ENCODE results near the gene DYNC1I1.

The DYNC1I1 gene

DNA sequence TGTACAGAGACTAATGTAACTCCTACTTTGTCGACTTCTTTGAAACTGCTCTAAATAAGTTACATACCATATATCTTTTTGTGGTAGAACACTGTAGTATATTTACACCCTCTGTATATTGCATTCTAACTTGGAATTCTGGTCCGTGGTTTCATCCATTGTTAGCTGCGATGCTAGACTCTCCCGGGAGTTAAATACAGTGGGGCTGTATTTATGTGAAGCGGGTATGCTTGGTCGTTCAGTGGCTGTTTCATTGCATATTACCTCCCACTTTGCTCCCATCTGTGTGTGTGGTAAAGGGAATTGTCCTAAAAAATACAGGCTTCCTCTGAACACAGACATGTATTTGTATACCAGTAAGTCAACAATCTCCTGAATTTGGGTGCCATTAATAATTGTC, 318.4 kb downstream of the DYNC1I1 start:
- DNase-seq: peak; percentile 89

DNA sequence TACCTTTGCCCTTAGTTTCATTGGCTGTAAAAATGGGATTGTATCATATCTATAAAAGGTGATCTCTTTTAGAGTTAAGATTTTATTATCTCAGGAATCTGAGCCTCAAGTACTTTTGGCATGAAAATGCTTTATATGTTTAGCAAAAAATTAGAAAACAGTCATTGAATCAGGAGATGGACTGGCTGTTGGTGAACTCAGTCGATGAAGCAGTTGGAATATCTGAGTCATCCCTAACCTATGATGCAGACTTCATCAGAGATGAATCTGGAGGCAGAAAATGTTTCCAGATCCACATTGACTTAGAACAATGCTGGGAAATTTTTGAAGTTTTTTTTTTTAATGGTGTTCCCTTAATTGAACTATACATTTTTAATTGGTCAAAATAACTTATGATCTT, 321.1 kb downstream of the DYNC1I1 start:
- no peak for DNase-seq

DNA sequence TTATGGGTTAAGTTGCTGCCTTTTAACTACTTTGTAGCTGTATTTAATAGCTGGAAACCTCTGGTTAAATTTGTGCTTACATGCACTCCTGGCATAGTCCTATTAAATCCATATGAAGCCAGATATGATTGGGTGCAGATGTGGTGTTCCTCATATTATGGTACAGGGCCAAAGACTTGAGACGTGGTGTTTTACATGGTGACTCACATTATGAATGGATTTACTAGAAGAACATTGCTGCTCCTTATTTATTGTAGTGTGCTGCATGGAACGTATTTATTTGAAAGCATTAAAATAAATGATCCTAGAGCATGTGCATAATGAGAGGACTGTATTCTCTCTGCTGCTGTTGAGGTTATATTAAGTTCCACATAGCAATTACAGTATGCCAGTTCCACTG, 325.5 kb downstream of the DYNC1I1 start:
- DNase-seq: no peak

DNA sequence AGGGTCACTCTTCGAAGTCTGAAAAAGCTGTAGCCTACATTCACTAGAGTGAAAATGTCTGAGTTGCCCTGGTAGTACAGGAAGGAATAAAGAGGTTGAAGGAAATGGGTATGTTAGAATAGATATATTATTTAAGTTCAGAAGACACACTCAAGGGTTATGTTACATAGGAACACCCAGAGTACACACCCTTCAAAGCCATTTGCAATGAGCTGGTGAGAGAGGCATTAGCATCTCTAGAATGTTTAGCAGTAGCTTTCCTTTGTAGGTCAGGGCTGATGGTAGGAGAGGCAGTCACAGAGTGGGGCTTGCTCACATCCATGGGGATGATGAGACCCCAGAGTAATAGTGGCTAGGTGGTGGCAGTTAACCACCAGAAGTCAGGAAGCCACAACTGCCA, 328.4 kb downstream of the DYNC1I1 start:
- DNase-seq: no peak

DNA sequence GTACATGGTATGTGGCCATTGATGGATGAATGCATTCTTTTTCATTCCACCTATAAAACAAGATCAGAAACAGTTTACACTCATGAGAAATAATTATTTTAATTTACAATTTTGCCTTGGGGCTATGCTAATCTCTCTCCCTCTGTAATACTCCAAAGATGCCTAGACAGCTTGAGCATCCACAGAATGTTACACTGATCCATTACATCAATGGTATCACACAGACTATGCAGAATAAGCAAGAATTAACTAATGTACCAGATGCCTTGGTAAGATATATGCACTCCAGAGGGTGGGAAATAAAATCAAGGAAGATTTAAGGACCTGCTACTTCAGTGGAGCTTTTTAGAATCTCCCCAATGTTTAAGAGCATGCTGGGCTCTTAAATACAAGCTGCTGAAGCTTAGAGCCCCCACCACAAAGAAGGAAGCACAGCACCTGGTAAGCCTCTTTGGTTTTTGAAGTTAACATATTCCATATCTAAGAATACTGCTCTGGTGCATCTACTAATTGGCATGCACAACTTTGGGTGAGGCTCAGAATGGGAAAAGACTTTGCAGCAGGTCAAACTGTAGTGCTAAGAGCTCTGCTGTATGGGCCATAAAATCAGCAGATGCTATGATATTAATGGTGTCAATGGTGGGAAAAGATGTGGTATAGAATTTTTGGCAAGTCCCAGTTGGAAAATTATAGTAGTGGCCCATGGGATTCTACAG, 329.9 kb downstream of the DYNC1I1 start:
- DNase-seq: no peak

DNA sequence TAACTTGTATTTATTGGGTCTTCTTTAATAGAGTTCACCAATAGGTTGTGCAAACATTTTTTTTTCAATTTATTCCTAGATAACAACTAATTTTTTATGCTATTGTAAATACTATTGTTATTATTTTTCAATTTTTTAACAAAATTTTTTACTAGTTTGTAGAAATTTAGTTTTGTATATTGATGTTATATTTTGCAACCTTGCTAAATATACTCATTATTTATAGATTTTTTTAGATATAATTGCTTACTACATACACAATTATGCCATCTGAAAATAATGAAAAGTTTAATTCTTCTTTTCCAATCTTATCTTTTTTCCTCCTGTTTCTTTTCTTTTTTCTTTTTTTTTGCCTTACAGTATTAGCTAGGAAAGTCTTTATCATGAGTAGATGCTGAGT, 332.6 kb downstream of the DYNC1I1 start:
- no peak for DNase-seq

DNA sequence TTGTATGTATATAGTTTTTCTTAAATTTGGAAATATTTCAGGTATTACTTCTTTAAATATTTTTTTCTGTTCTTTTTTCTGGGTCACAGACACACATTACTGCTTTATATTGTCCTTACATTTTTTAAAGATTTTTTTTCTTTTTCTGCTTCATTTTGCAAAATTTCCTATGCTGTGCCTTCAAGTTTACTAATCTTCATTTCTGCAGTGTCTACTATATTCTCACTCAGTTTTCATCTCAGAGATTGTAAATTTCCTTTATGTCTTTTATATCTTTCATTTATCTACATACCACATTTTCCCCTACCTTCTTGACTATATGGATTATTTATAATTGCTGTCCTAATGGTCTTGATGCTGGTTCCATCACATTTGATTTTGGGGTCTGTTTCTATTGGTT, 339.1 kb downstream of the DYNC1I1 start:
- DNase-seq: no peak

DNA sequence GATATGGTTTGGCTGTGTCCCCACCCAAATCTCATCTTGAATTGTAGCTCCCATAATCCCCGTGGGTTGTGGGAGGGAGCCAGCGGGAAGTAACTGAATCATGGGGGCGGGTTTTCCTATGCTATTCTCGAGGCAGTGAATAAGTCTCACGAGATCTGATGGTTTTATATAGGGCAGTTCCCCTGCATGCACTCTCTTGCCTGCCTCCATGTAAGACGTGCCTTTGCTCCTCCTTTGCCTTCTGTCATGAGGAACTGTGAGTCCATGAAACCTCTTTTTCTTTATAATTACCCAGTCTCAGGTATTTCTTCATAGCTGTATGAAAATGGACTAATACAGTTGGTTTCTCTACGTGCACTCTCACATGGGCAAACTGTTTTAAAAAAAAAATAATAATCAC, 341.8 kb downstream of the DYNC1I1 start:
- no peak for DNase-seq

DNA sequence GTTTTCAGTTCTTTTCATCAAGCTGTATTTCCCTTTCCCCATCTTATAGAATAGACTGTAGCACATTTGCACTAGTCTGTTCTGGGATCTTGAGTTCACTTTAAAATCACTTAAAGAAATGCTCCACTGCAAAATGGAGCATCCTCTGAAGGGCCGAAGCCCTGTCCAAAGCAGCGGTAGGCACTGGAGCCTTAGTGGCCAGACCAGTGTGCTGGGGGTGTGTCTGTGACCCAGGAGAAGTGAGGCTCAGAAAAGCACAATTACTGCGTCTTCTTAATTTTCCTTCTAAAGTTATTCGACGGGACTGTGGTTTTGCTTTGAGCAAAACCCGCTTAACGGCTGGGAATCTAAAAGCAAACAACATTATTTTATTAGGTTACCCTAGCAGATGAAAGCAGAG, 343.8 kb downstream of the DYNC1I1 start:
- DNase-seq: no peak

DNA sequence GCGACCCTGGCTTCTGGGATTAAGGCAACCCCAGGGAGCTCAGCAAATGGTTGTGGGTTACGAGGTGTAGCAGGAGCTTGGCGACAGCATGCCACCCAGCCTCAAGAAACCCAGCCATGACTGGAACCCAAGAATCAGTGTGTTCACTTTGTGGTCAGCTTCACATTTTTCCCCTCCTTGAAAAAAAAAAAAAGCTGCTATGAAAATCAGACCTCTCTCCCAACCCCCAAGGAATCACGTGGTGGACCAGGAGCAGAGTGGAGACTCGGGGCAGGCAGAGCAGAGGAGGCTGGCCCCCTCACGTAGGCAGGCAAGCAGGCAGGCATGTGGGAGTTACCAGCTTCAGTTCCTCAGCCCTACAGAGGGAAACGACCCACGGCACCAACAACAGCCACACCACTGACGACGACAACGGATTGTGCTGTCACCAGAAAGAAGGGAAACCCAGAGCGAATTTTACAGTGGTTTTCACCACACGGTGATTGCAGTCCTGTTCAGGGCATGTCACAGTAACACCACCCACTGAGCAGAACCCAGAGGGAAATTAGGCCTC, 346.2 kb downstream of the DYNC1I1 start:
- DNase-seq: no peak

DNA sequence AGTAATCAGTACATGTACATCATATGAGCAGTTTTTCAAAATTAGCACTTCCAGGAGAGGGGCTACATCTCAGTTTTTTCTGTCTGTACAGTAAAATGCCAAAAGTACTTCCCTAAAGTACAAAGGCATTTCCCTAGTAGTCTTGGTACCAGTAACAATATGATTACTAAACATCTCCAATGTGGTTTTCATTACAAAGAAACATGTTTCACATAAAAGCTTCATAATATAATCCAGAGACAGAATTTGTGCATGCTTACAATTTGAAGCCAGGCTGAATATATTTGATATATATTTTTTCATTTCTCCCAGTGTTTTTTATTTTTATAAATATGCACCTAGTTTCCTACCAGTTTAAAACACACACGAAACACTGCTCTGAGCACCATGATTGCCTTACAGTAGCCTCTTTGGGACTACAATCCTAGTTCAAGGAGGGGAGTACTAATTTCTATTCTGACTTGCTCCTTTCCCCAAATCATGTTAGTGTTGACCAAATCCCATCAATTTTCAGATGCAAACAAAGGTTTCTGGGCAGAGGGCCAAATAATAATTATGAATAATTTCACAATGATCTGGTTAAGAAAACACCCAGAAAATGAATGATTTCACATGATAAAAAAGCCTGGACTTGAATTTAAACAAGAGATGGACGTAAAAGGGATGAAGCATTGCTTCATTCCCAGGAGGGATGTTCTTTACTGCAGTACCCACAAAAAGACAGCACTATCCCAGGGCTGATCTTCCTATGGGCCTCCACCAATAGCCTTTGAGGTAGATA, 348.3 kb downstream of the DYNC1I1 start:
- DNase-seq: no peak

DNA sequence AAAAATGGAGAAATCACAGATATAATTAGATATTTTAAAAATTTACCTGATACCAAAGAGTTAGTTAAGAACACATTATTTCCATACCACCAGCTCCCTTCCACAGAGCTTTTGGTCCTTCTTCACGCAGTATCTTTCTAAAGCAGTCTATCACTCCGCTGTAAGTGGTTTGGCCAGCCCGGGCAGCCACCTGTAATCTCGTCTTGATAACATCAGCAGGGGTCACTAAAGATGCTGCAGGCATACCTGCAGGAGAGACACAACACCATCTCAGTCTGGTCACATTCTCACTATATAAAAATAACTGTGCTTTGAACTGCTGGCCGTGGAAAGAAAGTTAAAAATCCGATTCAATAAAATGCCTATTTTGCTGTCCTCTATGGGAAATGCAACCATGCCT, 349.4 kb downstream of the DYNC1I1 start:
- peak; percentile 22 for DNase-seq

DNA sequence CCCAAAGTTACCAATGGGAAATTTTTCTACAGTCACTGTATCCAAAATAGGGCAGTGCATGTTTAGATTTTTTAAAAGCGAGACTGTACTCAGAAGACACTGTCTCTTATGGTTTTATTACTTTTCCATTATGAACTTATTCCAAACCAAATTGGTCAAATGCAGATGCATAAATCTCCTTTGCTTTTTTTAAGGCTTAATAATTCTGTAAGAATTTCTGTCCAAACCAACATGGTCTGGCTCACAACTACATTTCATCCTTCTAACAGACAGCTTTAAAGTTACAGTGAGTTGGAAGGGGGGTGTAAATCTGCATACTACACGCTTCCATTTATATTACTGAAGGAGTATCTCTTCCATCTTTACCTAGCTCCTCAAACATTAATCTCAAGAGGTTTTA, 350.4 kb downstream of the DYNC1I1 start:
- DNase-seq: no peak

DNA sequence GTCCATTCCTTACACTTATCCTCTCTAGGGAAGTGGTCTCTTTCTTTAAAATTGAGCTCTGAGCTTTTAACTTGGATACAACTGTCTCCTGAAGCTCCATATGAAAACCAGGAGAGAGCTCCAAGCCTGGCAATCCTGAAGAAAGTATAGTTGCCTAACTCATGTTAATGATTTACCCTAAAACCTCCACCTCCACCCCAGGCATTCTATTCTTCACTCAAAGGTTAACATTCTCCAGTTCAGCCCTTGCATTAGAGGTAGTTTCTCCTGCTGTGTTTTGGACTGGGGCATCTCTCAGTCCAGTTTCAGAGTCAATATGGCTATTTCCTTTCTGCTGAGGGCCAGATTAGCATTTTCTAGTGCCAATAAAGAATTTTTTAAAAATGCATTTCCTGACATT, 354.0 kb downstream of the DYNC1I1 start:
- DNase-seq: no peak

DNA sequence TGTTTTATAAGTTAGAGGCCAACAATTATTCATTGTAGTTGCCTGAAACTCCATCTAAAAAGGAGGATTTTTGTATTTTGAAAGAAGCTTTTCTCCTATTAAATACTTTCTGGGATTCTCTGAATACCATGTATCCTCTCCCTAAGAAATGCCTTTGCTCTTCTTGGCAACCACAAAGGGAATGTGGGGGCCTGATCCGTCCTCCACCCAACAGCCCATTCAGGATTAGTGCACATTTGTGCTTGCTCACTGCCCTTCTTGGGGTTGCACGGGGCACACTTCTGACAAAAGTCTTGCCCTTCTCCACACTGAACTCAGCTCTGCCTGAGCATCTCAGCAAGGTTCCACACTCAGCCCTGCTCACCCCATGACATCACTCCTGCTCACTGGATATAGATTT, 355.4 kb downstream of the DYNC1I1 start:
- no peak for DNase-seq

DNA sequence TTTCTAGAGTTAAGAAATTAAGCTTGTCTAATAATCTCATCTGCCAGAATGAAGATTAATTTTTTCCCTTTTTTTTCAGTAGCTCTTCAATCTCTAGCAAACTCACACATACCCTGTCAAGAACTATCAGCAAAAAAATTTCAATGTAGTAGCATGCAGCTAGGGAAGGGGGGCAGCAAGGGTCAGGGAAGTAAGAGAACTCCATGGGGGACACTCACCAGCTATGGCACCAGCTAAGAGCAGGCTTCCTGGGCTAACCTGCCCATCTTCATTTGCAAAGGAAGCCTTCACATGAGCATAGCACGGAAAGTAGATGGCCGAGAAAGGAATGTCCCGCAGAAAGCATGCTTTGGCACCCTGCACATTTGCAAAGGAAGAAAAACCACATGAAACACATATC, 359.2 kb downstream of the DYNC1I1 start:
- no peak for DNase-seq

DNA sequence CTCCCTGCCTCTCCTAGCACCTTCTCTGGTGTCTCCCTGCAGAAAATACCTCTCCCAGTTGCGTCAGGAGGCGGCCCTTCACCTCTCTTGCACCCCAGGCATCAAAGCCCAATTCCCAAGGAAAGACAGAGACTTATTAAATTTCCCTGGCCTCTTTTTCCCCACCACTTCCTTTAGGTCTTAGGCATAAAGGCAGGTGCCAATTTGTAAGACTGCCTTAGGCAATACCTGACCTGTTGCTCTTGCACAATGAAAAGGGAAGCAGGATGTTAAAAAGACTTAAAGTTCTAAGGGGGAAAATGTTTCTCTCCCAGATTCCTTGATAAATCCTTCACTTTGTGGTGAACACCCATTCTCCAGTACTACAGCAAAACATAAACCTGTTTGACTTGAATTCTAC, 362.9 kb downstream of the DYNC1I1 start:
- peak; percentile 22 for DNase-seq

DNA sequence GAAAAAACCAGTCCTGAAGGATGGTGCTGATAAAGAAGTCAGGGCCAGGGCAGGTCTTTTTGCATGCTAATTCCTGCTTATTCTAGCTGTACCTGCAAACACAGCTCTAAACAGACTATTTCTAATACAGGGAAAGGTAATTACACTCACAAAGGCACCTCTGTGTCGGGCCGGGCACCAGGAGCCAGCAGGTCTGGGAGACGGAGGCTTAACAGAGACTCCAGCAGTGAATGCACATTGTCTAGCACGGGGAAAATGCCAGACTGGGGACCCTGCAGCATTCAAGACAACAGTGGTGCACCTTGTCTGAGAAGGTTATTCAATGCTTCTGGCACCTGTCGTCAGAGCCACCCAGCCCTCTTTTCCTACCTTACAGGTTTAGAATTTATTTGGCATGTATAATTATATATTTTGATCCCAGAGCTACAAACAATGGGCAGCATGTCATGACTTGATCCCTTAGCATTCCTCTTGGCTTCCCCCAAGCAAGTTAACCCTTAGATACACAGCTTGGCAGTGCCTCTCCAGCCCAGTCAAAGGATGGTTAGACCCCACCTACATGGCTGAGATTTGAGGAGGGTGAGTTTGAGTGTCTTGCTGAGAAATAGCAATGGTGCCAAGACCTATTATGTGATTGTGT, 364.4 kb downstream of the DYNC1I1 start:
- peak; percentile 95 for DNase-seq

DNA sequence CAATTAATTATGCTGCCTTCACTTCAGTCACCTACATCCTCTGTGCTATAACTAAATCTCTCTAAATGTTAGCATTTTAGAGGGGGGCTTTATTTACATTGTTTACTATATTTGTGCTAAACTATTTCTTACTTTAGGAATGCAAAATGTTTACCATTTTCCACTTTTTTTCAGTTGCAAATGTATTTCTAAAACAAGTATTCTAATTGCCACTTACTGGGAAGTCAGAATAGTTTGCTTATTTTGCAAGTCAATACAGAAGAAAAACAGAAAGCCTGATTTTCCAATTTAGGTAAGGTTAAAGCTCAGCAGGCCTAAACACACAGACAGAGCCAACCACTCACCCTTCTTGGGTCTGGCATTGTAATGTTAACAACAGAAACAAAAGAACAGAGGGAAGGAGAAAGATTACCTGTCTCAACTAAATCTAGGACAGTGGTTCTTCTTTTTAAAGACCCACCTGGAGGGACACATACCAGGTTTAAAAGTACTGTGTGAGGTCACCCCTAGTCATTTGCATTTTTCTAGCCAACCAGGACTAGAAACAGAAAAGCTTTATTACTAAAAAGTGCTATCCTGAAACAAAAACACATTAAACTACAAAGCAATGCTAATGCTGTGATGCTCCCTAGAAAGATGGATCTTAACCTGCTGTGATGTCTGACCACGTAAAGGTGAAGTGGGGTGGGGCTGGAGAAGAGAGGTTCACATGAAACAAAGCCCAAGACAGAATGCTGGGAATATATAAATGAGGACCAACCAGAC, 371.3 kb downstream of the DYNC1I1 start:
- DNase-seq: peak; percentile 42

DNA sequence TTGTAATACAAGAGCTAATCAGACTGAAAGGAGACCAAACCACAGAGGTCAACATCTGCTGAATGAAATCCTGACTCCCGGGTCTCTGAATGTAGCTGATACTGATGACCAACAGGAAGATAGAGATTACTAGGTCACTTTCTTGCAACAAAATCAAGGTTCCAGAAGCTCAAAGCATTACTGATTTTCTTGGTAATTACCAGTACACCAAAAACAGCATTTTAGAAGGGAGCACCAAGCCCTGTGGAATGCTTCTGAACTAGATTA, 371.8 kb downstream of the DYNC1I1 start:
- no peak for DNase-seq

All from NCI-H748 treated with DMSO at 0.1 percent for 48 hours (cell line).